K562 (cell line): ENCODE results near the gene SPTBN2. TPM values are rescaled to one million over a fixed set of nuclear protein-coding genes. Genes with fewer than 3 reads are reported as not detected.

Experiments
- AFF1 ChIP-seq, 2 experiments: fragments of 450-650 bp; IDR thresholded peaks; 2 replicates each; pipeline ENCODE4 v1.6.1; 2018; ENCODE audit warnings: mild to moderate bottlenecking in 2 of 2, low read depth in 1 of 2; ENCODE audit not compliant: partially characterized antibody in 2 of 2
- BRD9 ChIP-seq: fragments of 450-650 bp; IDR thresholded peaks from 2 replicates; pipeline ENCODE4 v1.6.1; 2018; ENCODE audit warnings: low read depth; ENCODE audit not compliant: partially characterized antibody
- CBX2 ChIP-seq: fragments of 200-600 bp; sonication (generic); IDR thresholded peaks from one replicate; pipeline ENCODE4 v1.6.1; 2012; ENCODE audit warnings: mild to moderate bottlenecking, low read length, inconsistent platforms; ENCODE audit not compliant: insufficient read depth, poor library complexity, severe bottlenecking
- E2F8 ChIP-seq: fragments of 450-650 bp; IDR thresholded peaks from 2 replicates; pipeline ENCODE4 v1.7.1; 2018; ENCODE audit warnings: mild to moderate bottlenecking, low read depth; ENCODE audit not compliant: partially characterized antibody
- GTF2F1 ChIP-seq: IDR thresholded peaks from 2 replicates; pipeline ENCODE4 v1.6.1; 2011; ENCODE audit warnings: low read depth, low read length, improper control_type of control experiment
- HNRNPK ChIP-seq: fragments of 200-400 bp; formaldehyde crosslinking; IDR thresholded peaks from one replicate; pipeline ENCODE4 v1.6.1; 2018; ENCODE audit warnings: mild to moderate bottlenecking, low read depth, low read length; ENCODE audit not compliant: poor library complexity, severe bottlenecking
- KDM2B ChIP-seq: fragments of 250-450 bp; sonication (Bioruptor Pico); IDR thresholded peaks from 2 replicates; pipeline ENCODE4 v1.8.0; 2021; ENCODE audit warnings: mild to moderate bottlenecking, moderate library complexity
- NKRF ChIP-seq: fragments of 450-650 bp; IDR thresholded peaks from 2 replicates; pipeline ENCODE4 v1.6.1; 2016; ENCODE audit warnings: borderline replicate concordance
- PCBP2 ChIP-seq: fragments of 200-400 bp; formaldehyde crosslinking; IDR thresholded peaks from 2 replicates; pipeline ENCODE4 v1.6.1; 2018; ENCODE audit warnings: low read length, low read depth, mild to moderate bottlenecking, moderate library complexity; ENCODE audit not compliant: poor library complexity, severe bottlenecking
- POLR2H ChIP-seq: IDR thresholded peaks from 2 replicates; pipeline ENCODE4 v1.6.1; 2016; ENCODE audit warnings: missing genetic modification characterization, low read depth, mild to moderate bottlenecking, control low read depth, missing compliant biosample characterization, moderate library complexity
- PTTG1 ChIP-seq: fragments of 450-650 bp; IDR thresholded peaks from 2 replicates; pipeline ENCODE4 v1.6.1; 2016; ENCODE audit warnings: low read depth, mild to moderate bottlenecking, missing genetic modification characterization, missing compliant biosample characterization
- SAP30 ChIP-seq: fragments of 200-600 bp; sonication (generic); IDR thresholded peaks from 2 replicates; pipeline ENCODE4 v1.6.1; 2012; ENCODE audit warnings: borderline replicate concordance, low read depth, mild to moderate bottlenecking, moderate library complexity, low read length, control low read depth, inconsistent platforms; ENCODE audit not compliant: insufficient read depth, poor library complexity, severe bottlenecking
- TARDBP ChIP-seq: fragments of 450-650 bp; IDR thresholded peaks from 2 replicates; pipeline ENCODE4 v1.6.1; 2016
- XRCC4 ChIP-seq: IDR thresholded peaks from one replicate; pipeline ENCODE4 v1.6.1; 2011; ENCODE audit not compliant: insufficient read depth, insufficient read length; ENCODE audit errors: extremely low read depth
- ZBTB1 ChIP-seq: sonication (generic); formaldehyde crosslinking; IDR thresholded peaks from 2 replicates; pipeline ENCODE4 v1.8.1; 2023; ENCODE audit warnings: missing genetic modification reagents, low read depth, mild to moderate bottlenecking, borderline replicate concordance
- ZFX ChIP-seq: sonication (generic); formaldehyde crosslinking; IDR thresholded peaks from 2 replicates; pipeline ENCODE4 v1.8.0; 2022; ENCODE audit warnings: mild to moderate bottlenecking, missing genetic modification reagents, moderate library complexity
- ZNF354B ChIP-seq: fragments of 250-450 bp; sonication (Bioruptor Pico); IDR thresholded peaks from 2 replicates; pipeline ENCODE4 v1.4.0; 2020
- ZNF445 ChIP-seq: fragments of 250-450 bp; sonication (Bioruptor Pico); IDR thresholded peaks from 2 replicates; pipeline ENCODE4 v1.4.0; 2020; ENCODE audit warnings: low read depth, mild to moderate bottlenecking, moderate library complexity
- polyA plus RNA-seq, 8 experiments: library from polyadenylated mRNA; depleted of rRNA in 4 of 8; stranded (reverse) in 5 of 8; unstranded in 3 of 8; fragments of >200 nt; fragmentation: Nextera tagmentation in 2 of 8; fragmentation: Illumina TruSeq in 1 of 8; extraction: Ambion mirVana in 2 of 8; extraction: Trizol in 1 of 8; gene quantifications; 2 replicates each; pipeline versions ENCODE4 v1.2.1 to v1.2.3, GENCODE V29; 2011 to 2014; ENCODE audit warnings: inconsistent platforms in 1 of 8, missing spikeins in 1 of 8
- total RNA-seq, 7 experiments: library from RNA; depleted of rRNA in 6 of 7; stranded (reverse); fragments of >200 nt in 6 of 7; fragmentation: Illumina TruSeq in 2 of 7; extraction: Trizol in 2 of 7; gene quantifications; 2 replicates each; pipeline versions ENCODE4 v1.2.1 to v1.2.3, GENCODE V29; 2011 to 2021; ENCODE audit warnings: low replicate concordance in 1 of 7

SPTBN2 gene
- total and polyA plus RNA-seq, 9 of the 15 experiments (the other 6 are each of a cell fraction or from before 2014, with no cell fraction given) = 0.38 to 56.5 (median 19.7) TPM

- TF ChIP-seq BRD9 (no peak), AFF1 (IDR thresholded peaks at IDR 0.05; ENCODE audit: low read depth in 1 of 2, partially characterized antibody in 2 of 2) (peak in 1 of 2 experiments; percentile 85), ZNF445 (CRISPR knock-in tag) (no peak), NKRF (no peak), HNRNPK (no peak), XRCC4 (no peak), TARDBP (no peak), KDM2B (CRISPR knock-in tag) (no peak), PCBP2 (no peak), ZNF354B (CRISPR knock-in tag) (no peak), PTTG1 (no peak), E2F8 (peak; percentile 46), SAP30 (no peak), CBX2 (no peak), GTF2F1 (no peak), ZFX (no peak), POLR2H (no peak), ZBTB1 (CRISPR knock-in tag) (no peak)
These were observed 27.4 kb downstream of the SPTBN2 start (continued) for GRCh38 chr11:66701432-66702240.
